GM12891 (cell line): ENCODE data around the gene DNAJB12.
"Not testable (repeated sequence)": the region's sequence is repeated elsewhere in the genome, so short reads cannot be mapped to it uniquely, and the experiment has no call there.

ENCODE experiments used
- DNase-seq: peaks from one replicate; pipeline ENCODE4 v3.0.0; 2011; ENCODE audit warnings: low spot score; ENCODE audit not compliant: insufficient read length
- FAIRE-seq: peaks from 2 replicates; lab custom pipeline; 2011; peaks lifted over from hg19 to GRCh38; lab: Jason Lieb, UNC
- PAX5 ChIP-seq: IDR thresholded peaks from 2 replicates; pipeline ENCODE4 v1.6.1; 2011; ENCODE audit warnings: low read length, moderate library complexity, mild to moderate bottlenecking; ENCODE audit not compliant: insufficient read depth, severe bottlenecking
- POLR2A ChIP-seq: IDR thresholded peaks from 2 replicates; pipeline ENCODE4 v1.6.1; 2011; ENCODE audit warnings: low read depth, low read length, control low read depth
- POLR2AphosphoS5 ChIP-seq: IDR thresholded peaks from 2 replicates; pipeline ENCODE4 v1.6.1; 2011; ENCODE audit warnings: low read depth, low read length, control low read depth
- POU2F2 ChIP-seq: IDR thresholded peaks from 2 replicates; pipeline ENCODE4 v1.6.1; 2011; ENCODE audit warnings: low read depth, mild to moderate bottlenecking, control low read depth, low read length, moderate library complexity
- SPI1 ChIP-seq: IDR thresholded peaks from 2 replicates; pipeline ENCODE4 v1.6.1; 2011; ENCODE audit warnings: low read depth, low read length, control low read depth
- TAF1 ChIP-seq: IDR thresholded peaks from 2 replicates; pipeline ENCODE4 v1.6.1; 2011; ENCODE audit warnings: low read depth, low read length, control low read depth

DNAJB12 gene

DNA sequence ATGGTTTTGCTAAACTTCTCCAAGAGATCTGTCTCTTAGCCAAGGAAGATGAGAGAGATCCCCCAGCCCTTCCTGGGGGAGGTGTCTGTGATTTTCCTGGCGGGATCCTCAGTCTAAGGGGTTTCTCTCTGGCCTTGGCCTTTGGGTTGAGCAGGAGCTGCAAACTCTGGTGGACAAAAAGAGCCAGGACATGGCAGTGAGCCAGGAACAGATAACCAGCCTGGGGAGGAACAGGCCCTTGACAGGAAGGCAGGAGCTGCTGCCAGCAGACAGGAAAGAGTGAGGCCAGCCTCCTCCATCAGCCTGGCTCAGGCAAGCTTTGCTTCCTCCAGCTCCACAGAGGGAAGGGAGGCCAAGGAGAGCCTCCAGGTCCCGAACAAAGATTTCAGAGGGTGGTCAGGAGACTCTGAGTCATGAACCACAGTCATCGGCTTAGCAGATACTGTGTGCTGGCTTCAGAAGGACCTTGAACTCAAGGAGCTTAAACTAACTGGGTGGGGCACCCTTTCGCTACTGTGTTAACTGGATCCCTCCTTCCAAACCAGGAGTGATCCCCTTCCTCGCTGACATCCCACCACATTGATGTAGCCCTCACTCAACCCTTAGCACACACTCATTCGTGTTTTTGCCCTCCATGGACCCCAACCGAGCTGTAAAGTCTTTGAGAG lies 46.3 kb downstream of the DNAJB12 start:
- TF ChIP-seq SPI1 (no peak), POLR2A (no peak), POU2F2 (no peak), TAF1 (no peak), PAX5 (no peak), POLR2AphosphoS5 (no peak)
- FAIRE-seq (no peak), DNase-seq (no peak)

DNA sequence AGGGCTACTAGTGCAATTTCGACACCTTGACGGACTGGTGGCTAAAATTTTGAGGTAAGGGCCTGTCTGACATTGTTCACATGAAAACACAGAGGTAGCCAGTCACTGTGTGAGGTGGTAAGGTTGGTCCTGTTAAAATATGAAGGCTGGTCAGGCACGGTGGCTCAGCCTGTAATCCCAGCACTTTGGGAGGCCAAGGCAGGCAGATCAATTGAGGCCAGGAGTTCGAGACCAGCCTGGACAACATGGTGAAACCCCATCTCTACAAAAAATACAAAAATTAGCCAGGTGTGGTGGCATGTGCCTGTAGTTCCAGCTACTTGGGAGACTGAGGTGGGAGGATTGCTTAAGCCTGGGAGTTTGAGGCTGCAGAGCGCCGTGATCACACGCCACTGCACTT lies 47.0 kb downstream of the DNAJB12 start:
- not testable (repeated sequence) for DNase-seq, FAIRE-seq

DNA sequence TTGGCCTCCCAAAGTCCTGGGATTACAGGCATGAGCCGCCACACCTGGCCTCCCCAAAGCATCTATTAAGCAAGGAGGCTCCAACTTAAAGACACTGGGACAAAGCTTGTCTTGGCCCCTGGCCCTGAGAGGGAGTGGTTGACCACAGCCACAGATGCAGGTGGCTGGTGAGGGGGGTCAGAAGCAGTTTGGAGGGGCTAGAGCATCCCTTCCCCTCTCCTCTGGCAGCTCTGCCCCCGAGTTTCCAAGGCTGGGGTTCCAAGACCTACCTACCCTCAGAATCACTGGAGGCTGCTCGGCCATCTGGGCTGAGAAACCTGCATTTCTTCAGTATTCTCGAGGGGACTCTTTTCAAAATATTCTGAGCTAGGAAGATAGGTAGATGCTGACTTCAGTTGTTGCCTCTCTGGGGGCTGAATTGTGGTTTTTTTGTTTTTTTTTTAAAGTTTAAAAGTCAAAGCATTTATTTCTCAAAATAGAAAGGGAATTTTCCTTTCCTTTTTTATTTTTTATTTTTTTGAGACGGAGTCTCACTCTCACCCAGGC lies 48.4 kb downstream of the DNAJB12 start:
- no peak for TF ChIP-seq PAX5
- no peak for TF ChIP-seq POU2F2
- no peak for TF ChIP-seq TAF1
- no peak for TF ChIP-seq POLR2AphosphoS5
- TF ChIP-seq SPI1, result no peak
- no peak for TF ChIP-seq POLR2A
- no peak for DNase-seq
- no peak for FAIRE-seq

- DNase-seq (no peak), FAIRE-seq (no peak)
- TF ChIP-seq POLR2AphosphoS5 (no peak), PAX5 (no peak), TAF1 (no peak), POU2F2 (no peak), POLR2A (no peak), SPI1 (no peak)
Observed at GRCh38 chr10:72303424-72304128, 51.1 kb downstream of the DNAJB12 start.

GRCh38 chr10:72298592-72299519 lies 55.9 kb downstream of the DNAJB12 start:
- no peak for FAIRE-seq
- TF ChIP-seq POLR2AphosphoS5, result no peak
- no peak for TF ChIP-seq POU2F2

GRCh38 chr10:72297805-72298591 lies 56.7 kb downstream of the DNAJB12 start:
- FAIRE-seq (peak; percentile 87), DNase-seq (peak; percentile 85)
- TF ChIP-seq POLR2A, result peak; percentile 77
- TF ChIP-seq SPI1, result no peak
- peak; percentile 40 for TF ChIP-seq POLR2AphosphoS5
- TF ChIP-seq TAF1, result peak; percentile 85
- peak; percentile 78; the same call in 1 of the 2 replicates for TF ChIP-seq POU2F2
- peak; percentile 93 for TF ChIP-seq PAX5

More at GRCh38 chr10:72298592-72299519, 55.9 kb downstream of the DNAJB12 start:
- no peak for DNase-seq

GRCh38 chr10:72297281-72297804 lies 57.4 kb downstream of the DNAJB12 start:
- peak; percentile 60 for DNase-seq
- FAIRE-seq, result peak; percentile 88
- peak; percentile 90 for TF ChIP-seq POLR2AphosphoS5
- TF ChIP-seq SPI1, result peak; percentile 81
- peak; percentile 84 for TF ChIP-seq POLR2A
- TF ChIP-seq PAX5, result peak; percentile 77
- TF ChIP-seq POU2F2, result peak; percentile 93
- TF ChIP-seq TAF1, result no peak; the same call in 1 of the 2 replicates

DNA sequence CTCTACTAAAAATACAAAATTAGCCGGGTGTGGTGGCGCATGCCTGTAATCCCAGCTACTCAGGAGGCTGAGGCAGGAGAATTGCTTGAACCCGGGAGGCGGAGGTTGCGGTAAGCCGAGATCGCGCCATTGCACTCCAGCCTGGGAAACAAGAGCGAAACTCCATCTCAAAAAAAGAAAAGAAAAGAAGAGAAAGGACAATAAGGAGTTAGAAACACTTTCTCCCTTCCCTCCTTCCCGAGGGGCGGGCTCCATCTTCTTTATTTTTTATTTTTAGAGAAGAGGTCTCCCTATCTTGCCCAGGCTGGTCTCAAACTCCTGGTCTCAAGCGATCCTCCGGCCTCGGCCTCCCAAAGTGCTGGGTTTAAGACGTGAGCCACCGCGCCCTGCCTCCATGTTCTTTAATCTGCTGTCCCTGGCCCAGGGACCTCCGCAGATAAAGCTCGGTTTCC lies 57.9 kb downstream of the DNAJB12 start:
- not testable (repeated sequence) for FAIRE-seq, DNase-seq

DNA sequence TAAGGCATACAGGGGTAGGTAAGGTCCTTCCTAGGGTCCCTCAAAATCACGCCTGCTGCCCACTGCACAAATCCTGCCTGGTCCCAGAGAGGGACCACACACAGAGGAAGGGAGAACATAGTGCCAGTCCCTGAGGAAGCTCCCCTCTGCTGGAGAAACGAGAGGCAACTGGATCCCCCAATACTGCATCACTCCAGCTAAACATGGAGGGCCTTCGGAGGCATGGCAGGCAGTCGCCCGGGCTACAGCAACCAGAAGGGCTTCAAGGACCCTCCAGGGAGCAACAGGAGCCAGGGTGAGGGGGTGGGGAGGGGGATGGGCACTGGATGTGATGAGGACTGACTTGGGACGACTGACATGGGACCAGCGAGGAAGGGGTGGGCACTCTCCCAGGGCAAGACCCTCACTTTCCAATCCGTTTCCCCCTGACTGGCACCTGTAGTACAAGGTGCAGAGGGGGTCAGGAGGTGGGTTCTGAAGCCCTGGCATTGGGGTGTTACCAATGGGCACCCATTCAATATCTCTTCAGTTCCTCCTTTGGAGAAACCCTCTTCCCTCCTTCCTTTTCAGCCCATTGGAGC lies 59.3 kb downstream of the DNAJB12 start:
- DNase-seq (no peak), FAIRE-seq (no peak)
- TF ChIP-seq POLR2A (no peak), POU2F2 (no peak), SPI1 (no peak), POLR2AphosphoS5 (no peak), TAF1 (no peak), PAX5 (no peak)
